D721Med (cell line): ENCODE results near the gene CSRP1.
"Not testable (repeated sequence)": the region's sequence is repeated elsewhere in the genome, so short reads cannot be mapped to it uniquely, and the experiment has no call there.

Experiments used
- DNase-seq: peaks from one replicate; pipeline ENCODE4 v3.0.0; 2011; ENCODE audit warnings: low spot score; ENCODE audit not compliant: insufficient read length
- FAIRE-seq: peaks from 2 replicates; lab custom pipeline; 2011; peaks lifted over from hg19 to GRCh38; lab: Jason Lieb, UNC
- CTCF ChIP-seq: IDR thresholded peaks from 2 replicates; pipeline ENCODE4 v1.5.1; 2012; ENCODE audit warnings: mild to moderate bottlenecking, control low read depth; ENCODE audit not compliant: insufficient read depth; ENCODE audit errors: missing control alignments

CSRP1 gene

GRCh38 chr1:201530741-201531531 is 24.0 kb upstream of the CSRP1 start:
- FAIRE-seq (no peak), DNase-seq (peak; percentile 81)
- TF ChIP-seq CTCF = peak; percentile 83

- FAIRE-seq = no peak
- no peak for TF ChIP-seq CTCF
- DNase-seq = no peak
These were observed 21.8 kb upstream of the CSRP1 start for GRCh38 chr1:201528631-201529252.

- no peak for TF ChIP-seq CTCF
- no peak for DNase-seq
- no peak for FAIRE-seq
These were observed 21.0 kb upstream of the CSRP1 start for GRCh38 chr1:201527879-201528278.

GRCh38 chr1:201525193-201525778 is 18.4 kb upstream of the CSRP1 start:
- TF ChIP-seq CTCF = no peak
- FAIRE-seq = peak; percentile 32
- DNase-seq = no peak

- not testable (repeated sequence) for FAIRE-seq, DNase-seq
These were observed 13.2 kb upstream of the CSRP1 start for GRCh38 chr1:201520046-201520575.

GRCh38 chr1:201518071-201518470 is 11.1 kb upstream of the CSRP1 start:
- DNase-seq (no peak), FAIRE-seq (no peak)
- TF ChIP-seq CTCF = no peak

GRCh38 chr1:201517631-201518030 is 10.7 kb upstream of the CSRP1 start:
- FAIRE-seq = no peak
- TF ChIP-seq CTCF = no peak
- DNase-seq = no peak
